Neural cell (in vitro differentiated cells): ENCODE data around the gene DOCK4. TPM values are rescaled to one million over a fixed set of nuclear protein-coding genes. Genes with fewer than 3 reads are reported as not detected.

Experiments
- H2AFZ ChIP-seq: fragments of 200-600, 300-800 bp; sonication (generic), shearing (Covaris generic); 2 replicates; pipeline ENCODE4 v1.6.0; 2014; ENCODE audit warnings: low read depth, mild to moderate bottlenecking, antibody characterized with exemption, low read length, moderate library complexity
- H3F3A ChIP-seq: fragments of 200-600 bp; shearing (Covaris generic); 2 replicates; pipeline ENCODE4 v1.6.1; 2016; ENCODE audit warnings: mild to moderate bottlenecking, moderate library complexity, mixed read lengths, antibody characterized with exemption, low read length; ENCODE audit not compliant: insufficient read depth, poor library complexity, severe bottlenecking
- H3K27ac ChIP-seq: fragments of 200-600, 300-800 bp; sonication (generic), shearing (Covaris generic); 2 replicates; pipeline ENCODE4 v1.5.1; 2014; ENCODE audit warnings: mild to moderate bottlenecking, low read length, moderate library complexity
- H3K27me3 ChIP-seq: fragments of 300-800, 200-600 bp; sonication (generic), shearing (Covaris generic); 2 replicates; pipeline ENCODE4 v1.6.0; 2014; ENCODE audit warnings: mild to moderate bottlenecking, low read depth, low read length, moderate library complexity; ENCODE audit not compliant: insufficient read depth
- H3K36me3 ChIP-seq: fragments of 300-800, 200-600 bp; sonication (generic), shearing (Covaris generic); 2 replicates; pipeline ENCODE4 v1.5.1; 2014; ENCODE audit warnings: mild to moderate bottlenecking, antibody characterized with exemption, low read length, moderate library complexity; ENCODE audit not compliant: insufficient read depth
- H3K4me2 ChIP-seq: fragments of 300-800, 200-600 bp; sonication (generic), shearing (Covaris generic); 2 replicates; pipeline ENCODE4 v1.6.0; 2014; ENCODE audit warnings: mild to moderate bottlenecking, low read length
- H3K4me3 ChIP-seq: fragments of 300-800, 200-600 bp; sonication (generic), shearing (Covaris generic); 2 replicates; pipeline ENCODE4 v1.5.1; 2014; ENCODE audit warnings: mild to moderate bottlenecking, low read length, moderate library complexity
- H3K79me2 ChIP-seq: fragments of 200-600 bp; shearing (Covaris generic); replicated peaks from 2 replicates; pipeline ENCODE4 v1.6.0; 2014; ENCODE audit warnings: mild to moderate bottlenecking, low read length, moderate library complexity; ENCODE audit not compliant: insufficient read depth
- H3K9ac ChIP-seq: fragments of 300-800, 200-600 bp; sonication (generic), shearing (Covaris generic); 2 replicates; pipeline ENCODE4 v1.6.1; 2016; ENCODE audit warnings: mild to moderate bottlenecking, low read length, mixed read lengths
- H3K9me2 ChIP-seq: fragments of 200-600 bp; shearing (Covaris generic); 2 replicates; pipeline ENCODE4 v1.6.1; 2016; ENCODE audit warnings: mild to moderate bottlenecking, low read length, mixed read lengths; ENCODE audit not compliant: insufficient read depth
- H3K9me3 ChIP-seq: fragments of 200-600, 300-800 bp; sonication (generic), shearing (Covaris generic); 2 replicates; pipeline ENCODE4 v1.6.1; 2016; ENCODE audit warnings: mild to moderate bottlenecking, mixed run types, low read length, moderate library complexity, mixed read lengths
- H4K20me1 ChIP-seq: fragments of 200-600 bp; shearing (Covaris generic); 2 replicates; pipeline ENCODE4 v1.6.1; 2016; ENCODE audit warnings: mild to moderate bottlenecking, mixed run types; ENCODE audit not compliant: insufficient read depth
- CTCF ChIP-seq: fragments of 450-650 bp; IDR thresholded peaks from 2 replicates; pipeline ENCODE4 v1.5.1; 2014; ENCODE audit warnings: antibody characterized with exemption, mild to moderate bottlenecking, moderate library complexity; ENCODE audit not compliant: poor library complexity, severe bottlenecking
- EP300 ChIP-seq: fragments of 450-650 bp; conservative IDR thresholded peaks from 2 replicates; pipeline ENCODE4 v1.6.1; 2014; ENCODE audit warnings: antibody characterized with exemption, mild to moderate bottlenecking, moderate library complexity; ENCODE audit not compliant: poor library complexity, severe bottlenecking
- EZH2 ChIP-seq: fragments of 200-600, 300-800 bp; shearing (Covaris generic), sonication (generic); IDR thresholded peaks from 2 replicates; pipeline ENCODE4 v1.6.1; 2014; ENCODE audit warnings: antibody characterized with exemption, low read length, borderline replicate concordance, mild to moderate bottlenecking; ENCODE audit not compliant: insufficient read depth, poor library complexity, severe bottlenecking
- MXI1 ChIP-seq: fragments of 450-650 bp; conservative IDR thresholded peaks from 2 replicates; pipeline ENCODE4 v1.6.1; 2014; ENCODE audit warnings: antibody characterized with exemption, mild to moderate bottlenecking; ENCODE audit not compliant: poor library complexity, severe bottlenecking
- POLR2AphosphoS5 ChIP-seq: IDR thresholded peaks from 2 replicates; pipeline ENCODE4 v1.6.1; 2012
- RAD21 ChIP-seq: fragments of 450-650 bp; conservative IDR thresholded peaks from 2 replicates; pipeline ENCODE4 v1.6.1; 2014; ENCODE audit warnings: antibody characterized with exemption, mild to moderate bottlenecking, moderate library complexity
- SMC3 ChIP-seq: fragments of 450-650 bp; conservative IDR thresholded peaks from 2 replicates; pipeline ENCODE4 v1.6.1; 2014; ENCODE audit warnings: antibody characterized with exemption, mild to moderate bottlenecking, moderate library complexity; ENCODE audit not compliant: poor library complexity
- TAF1 ChIP-seq: IDR thresholded peaks from 2 replicates; pipeline ENCODE4 v1.6.1; 2012; ENCODE audit warnings: low read depth
- polyA plus RNA-seq: library from polyadenylated mRNA; depleted of rRNA; stranded (reverse); fragments of >200 nt; gene quantifications from 2 replicates; pipeline ENCODE4 v1.2.3, GENCODE V29; 2014
- TF ChIP-seq, protein P1 (sequence below): IDR thresholded peaks from 2 replicates; pipeline ENCODE4 v1.6.1; 2012; ENCODE audit warnings: borderline replicate concordance

The DOCK4 gene
- polyA plus RNA-seq, 1 donor from 2014 or later, result 28.1 TPM

DNA sequence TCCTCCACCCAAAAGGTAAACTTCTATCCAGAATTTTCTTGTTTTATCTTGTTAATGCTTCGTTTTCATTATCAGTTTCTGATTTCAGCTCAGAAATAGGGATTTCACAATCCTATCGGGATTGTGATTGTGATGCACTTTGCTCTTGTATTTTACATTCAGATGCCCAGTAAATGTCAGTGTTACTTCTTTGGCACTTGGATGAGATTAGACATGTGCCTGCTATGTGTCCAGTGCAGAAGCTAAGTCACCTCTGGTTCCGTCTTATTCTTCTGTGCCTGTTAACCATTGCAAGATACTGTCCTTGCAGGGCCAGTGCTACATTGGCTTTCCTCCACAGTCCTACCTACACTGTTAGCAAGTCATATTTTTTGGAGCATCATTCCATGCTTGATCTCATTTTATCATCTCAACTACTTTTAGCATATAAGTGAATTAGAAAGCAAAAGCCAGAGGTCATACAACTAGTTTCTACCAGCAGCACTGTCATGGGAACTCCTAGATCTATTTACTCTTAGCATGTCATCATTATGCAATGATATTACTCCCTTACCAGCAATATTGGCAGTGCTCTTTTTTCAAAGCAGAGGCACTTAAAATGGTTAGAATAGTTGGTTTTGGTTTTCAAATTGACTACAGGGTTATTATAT lies 27.0 kb upstream of the DOCK4 start:
- Histone ChIP-seq H2AFZ (no peak overlapping the region), H3K9me3 (no peaks in the 10 kb centered on the region), H3K27me3 (no peaks in the 10 kb centered on the region), H3K27ac (no peak overlapping the region), H3K4me3 (no peak overlapping the region), H3K36me3 (no peaks in the 10 kb centered on the region), H3K79me2 (peaks cover 3% of the 10 kb centered on the region), H3K9me2 (no peaks in the 10 kb centered on the region), H3K9ac (no peak overlapping the region), H3K4me2 (no peak overlapping the region), H3F3A (no peaks in the 10 kb centered on the region), H4K20me1 (no peaks in the 10 kb centered on the region)
- TF ChIP-seq CTCF (no peak), TAF1 (no peak), RAD21 (no peak), EZH2 (no peak), MXI1 (no peak), POLR2AphosphoS5 (no peak), SMC3 (no peak), EP300 (no peak)
- TF ChIP-seq, protein P1, sequence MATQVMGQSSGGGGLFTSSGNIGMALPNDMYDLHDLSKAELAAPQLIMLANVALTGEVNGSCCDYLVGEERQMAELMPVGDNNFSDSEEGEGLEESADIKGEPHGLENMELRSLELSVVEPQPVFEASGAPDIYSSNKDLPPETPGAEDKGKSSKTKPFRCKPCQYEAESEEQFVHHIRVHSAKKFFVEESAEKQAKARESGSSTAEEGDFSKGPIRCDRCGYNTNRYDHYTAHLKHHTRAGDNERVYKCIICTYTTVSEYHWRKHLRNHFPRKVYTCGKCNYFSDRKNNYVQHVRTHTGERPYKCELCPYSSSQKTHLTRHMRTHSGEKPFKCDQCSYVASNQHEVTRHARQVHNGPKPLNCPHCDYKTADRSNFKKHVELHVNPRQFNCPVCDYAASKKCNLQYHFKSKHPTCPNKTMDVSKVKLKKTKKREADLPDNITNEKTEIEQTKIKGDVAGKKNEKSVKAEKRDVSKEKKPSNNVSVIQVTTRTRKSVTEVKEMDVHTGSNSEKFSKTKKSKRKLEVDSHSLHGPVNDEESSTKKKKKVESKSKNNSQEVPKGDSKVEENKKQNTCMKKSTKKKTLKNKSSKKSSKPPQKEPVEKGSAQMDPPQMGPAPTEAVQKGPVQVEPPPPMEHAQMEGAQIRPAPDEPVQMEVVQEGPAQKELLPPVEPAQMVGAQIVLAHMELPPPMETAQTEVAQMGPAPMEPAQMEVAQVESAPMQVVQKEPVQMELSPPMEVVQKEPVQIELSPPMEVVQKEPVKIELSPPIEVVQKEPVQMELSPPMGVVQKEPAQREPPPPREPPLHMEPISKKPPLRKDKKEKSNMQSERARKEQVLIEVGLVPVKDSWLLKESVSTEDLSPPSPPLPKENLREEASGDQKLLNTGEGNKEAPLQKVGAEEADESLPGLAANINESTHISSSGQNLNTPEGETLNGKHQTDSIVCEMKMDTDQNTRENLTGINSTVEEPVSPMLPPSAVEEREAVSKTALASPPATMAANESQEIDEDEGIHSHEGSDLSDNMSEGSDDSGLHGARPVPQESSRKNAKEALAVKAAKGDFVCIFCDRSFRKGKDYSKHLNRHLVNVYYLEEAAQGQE, result no peak

GRCh38 chr7:112232212-112232978 lies 26.2 kb upstream of the DOCK4 start:
- TF ChIP-seq, protein P1, result no peak
- TF ChIP-seq TAF1 (no peak), CTCF (no peak), EP300 (no peak)
- Histone ChIP-seq H3K4me3 (no peak overlapping the region), H3K27me3 (no peaks in the 10 kb centered on the region), H3K9me2 (no peaks in the 10 kb centered on the region), H3K36me3 (no peaks in the 10 kb centered on the region), H3K4me2 (no peak overlapping the region), H4K20me1 (no peaks in the 10 kb centered on the region), H3K9ac (no peak overlapping the region), H3F3A (no peaks in the 10 kb centered on the region), H3K9me3 (no peaks in the 10 kb centered on the region), H3K79me2 (peaks cover 3% of the 10 kb centered on the region), H3K27ac (no peak overlapping the region), H2AFZ (no peak overlapping the region)
